BLaER1 treated with 17β-estradiol and CSF1 and Interleukin-3, amounts not matched to agents 10 nM and 100 nM (cell line): ENCODE measurements around the gene KAZN.

Source experiments
- H3K27ac ChIP-seq, 11 experiments: shearing (Covaris generic); formaldehyde crosslinking; 2 replicates each; pipeline ENCODE4 v1.8.1; 2022
- H3K27me3 ChIP-seq, 11 experiments: shearing (Covaris generic); formaldehyde crosslinking; 2 replicates each; pipeline ENCODE4 v1.8.1; 2022
- H3K36me3 ChIP-seq, 11 experiments: shearing (Covaris generic); formaldehyde crosslinking; 2 replicates each; pipeline ENCODE4 v1.8.1; 2022
- H3K4me1 ChIP-seq, 10 experiments: shearing (Covaris generic); formaldehyde crosslinking; 2 replicates each; pipeline ENCODE4 v1.8.1; 2022
- H3K4me2 ChIP-seq, 11 experiments: shearing (Covaris generic); formaldehyde crosslinking; 2 replicates each; pipeline ENCODE4 v1.8.1; 2022
- H3K4me3 ChIP-seq, 10 experiments: shearing (Covaris generic); formaldehyde crosslinking; 2 replicates each; pipeline ENCODE4 v1.8.1; 2022
- H3K9ac ChIP-seq, 11 experiments: shearing (Covaris generic); formaldehyde crosslinking; 2 replicates each; pipeline ENCODE4 v1.8.1; 2022
- H3K9me3 ChIP-seq, 11 experiments: shearing (Covaris generic); formaldehyde crosslinking; replicated peaks in 1 of 11; 2 replicates each; pipeline ENCODE4 v1.8.1; 2022
- H4K20me1 ChIP-seq, 11 experiments: shearing (Covaris generic); formaldehyde crosslinking; 2 replicates each; pipeline ENCODE4 v1.8.1; 2022
- Cebpa-rat ChIP-seq, 11 experiments: shearing (Covaris generic); IDR thresholded peaks; 2 replicates each; pipeline ENCODE4 v1.8.1; 2022

The KAZN gene

DNA sequence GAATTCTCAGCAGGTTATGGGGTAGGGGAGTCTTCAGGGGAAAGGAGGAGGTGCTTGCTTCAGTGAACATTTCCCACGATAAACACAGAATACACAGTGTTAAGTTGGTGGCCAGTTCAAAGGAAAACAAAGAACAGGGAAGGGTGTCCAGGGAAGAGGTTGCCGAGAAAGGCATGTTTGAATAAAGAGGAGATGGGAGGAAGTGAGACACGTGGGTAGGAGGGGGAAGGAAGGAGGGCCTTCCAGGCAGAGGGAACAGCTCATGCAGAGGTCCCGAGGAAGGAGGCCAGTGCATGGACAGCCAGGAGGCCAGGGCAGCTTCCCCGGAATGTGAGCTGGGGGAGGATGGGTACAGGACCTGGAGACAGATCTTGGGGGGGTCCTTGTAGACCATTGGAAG is 424.7 kb downstream of the KAZN start:
- Histone ChIP-seq H3K9ac (no peak overlapping the region), H3K27ac (no peak overlapping the region), H3K36me3 (no peaks in the 10 kb centered on the region), H4K20me1 (peaks cover 0 to 70% (median 7%) of the 10 kb centered on the region in 11 experiments; a peak in 12 of 22 replicates), H3K4me3 (no peak overlapping the region), H3K27me3 (no peaks in the 10 kb centered on the region), H3K4me1 (peaks cover 0 to 15% (median 9%) of the 10 kb centered on the region in 10 experiments; a peak in 11 of 20 replicates), H3K4me2 (peak overlapping the region in 4 of 11 experiments; percentile 3 to 61 (median 28); a peak in 6 of 22 replicates), H3K9me3 (no peaks in the 10 kb centered on the region)
- TF ChIP-seq Cebpa-rat (IDR thresholded peaks at IDR 0.05): no peak

DNA sequence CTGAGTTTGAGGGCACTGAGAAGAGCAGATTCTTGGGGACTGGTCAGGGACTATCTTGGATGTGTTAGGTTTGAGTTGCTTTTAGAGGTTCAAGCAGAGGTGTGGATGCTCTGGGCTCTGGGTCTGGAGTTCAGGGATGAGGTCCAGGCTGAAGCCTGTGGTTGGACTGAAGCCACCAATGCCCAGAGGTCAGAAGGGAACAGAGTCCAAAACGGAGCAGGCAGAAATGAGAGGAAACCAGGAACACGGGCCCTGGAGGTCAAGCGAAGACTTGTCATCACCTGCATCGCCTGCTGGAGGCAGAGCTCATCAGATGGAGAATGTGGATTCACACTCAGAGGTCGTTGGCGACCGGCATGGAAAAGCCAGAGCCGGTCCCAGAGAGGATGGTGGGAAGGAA is 425.5 kb downstream of the KAZN start:
- H3K9me3 ChIP-seq: no peaks in the 10 kb centered on the region
- no peak overlapping the region for H3K27ac ChIP-seq
- no peaks in the 10 kb centered on the region for H3K36me3 ChIP-seq
- H3K4me2 ChIP-seq: no peak overlapping the region
- H3K4me3 ChIP-seq: no peak overlapping the region
- peaks cover 0 to 74% (median 13%) of the 10 kb centered on the region in 11 experiments; a peak in 12 of 22 replicates for H4K20me1 ChIP-seq
- peaks cover 7 to 16% (median 12%) of the 10 kb centered on the region in 10 experiments; a peak in 13 of 20 replicates for H3K4me1 ChIP-seq
- H3K27me3 ChIP-seq: no peaks in the 10 kb centered on the region
- no peak overlapping the region for H3K9ac ChIP-seq
- TF ChIP-seq Cebpa-rat (IDR thresholded peaks at IDR 0.05): no peak

DNA sequence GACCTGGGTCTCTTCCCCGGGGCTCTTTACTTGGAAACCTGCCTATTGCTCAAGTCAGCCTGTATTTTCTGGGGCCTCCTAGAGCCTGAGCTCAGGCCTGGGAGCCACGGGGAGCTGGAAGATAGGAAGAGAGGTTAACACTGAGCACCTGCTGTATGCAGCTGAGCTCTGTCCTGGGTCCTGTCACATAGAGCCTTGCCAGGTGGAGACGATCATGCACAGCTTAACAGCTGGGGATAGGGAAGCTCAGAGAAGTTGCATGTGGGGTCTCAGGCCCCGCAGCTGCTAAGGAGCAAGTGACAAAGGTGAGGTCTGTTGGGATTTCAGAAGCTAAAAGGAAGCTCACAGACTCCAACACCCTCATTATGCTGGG is 427.6 kb downstream of the KAZN start:
- TF ChIP-seq Cebpa-rat (IDR thresholded peaks at IDR 0.05): no peak
- Histone ChIP-seq H3K9me3 (no peaks in the 10 kb centered on the region), H3K27me3 (no peaks in the 10 kb centered on the region), H3K27ac (no peak overlapping the region), H4K20me1 (peaks cover 0 to 78% (median 13%) of the 10 kb centered on the region in 11 experiments; a peak in 11 of 22 replicates), H3K4me3 (no peak overlapping the region), H3K4me1 (peaks cover 9 to 30% (median 21%) of the 10 kb centered on the region in 10 experiments; a peak in 18 of 20 replicates), H3K9ac (no peak overlapping the region), H3K4me2 (no peak overlapping the region; a peak in 1 of 22 replicates), H3K36me3 (no peaks in the 10 kb centered on the region)

DNA sequence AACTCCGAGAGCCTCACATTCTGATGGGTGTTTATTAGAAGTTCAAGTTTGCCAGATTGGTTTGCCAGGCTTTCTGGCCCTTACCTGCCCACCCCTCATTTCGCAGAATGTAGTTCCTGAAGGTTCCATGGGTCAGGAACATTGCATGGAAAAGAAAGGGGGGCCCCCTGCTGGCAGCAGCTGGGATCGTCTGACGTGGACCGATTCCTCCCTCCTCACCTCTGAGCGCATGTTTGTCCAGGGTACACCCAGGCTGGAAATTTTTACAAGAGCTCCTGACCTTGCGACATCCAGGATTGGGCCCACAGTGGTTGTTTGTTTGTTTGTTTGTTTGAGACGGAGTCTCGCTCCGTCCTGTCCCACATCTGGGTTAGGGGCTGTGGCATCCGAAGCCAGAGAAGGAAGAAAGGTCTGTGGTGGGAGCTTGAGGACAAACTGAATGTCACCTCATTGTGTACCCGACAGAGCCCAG is 429.1 kb downstream of the KAZN start:
- Histone ChIP-seq H4K20me1 (peaks cover 0 to 75% (median 13%) of the 10 kb centered on the region in 11 experiments; a peak in 11 of 22 replicates), H3K4me3 (no peak overlapping the region), H3K9me3 (peaks cover 0 to 1% (median 0%) of the 10 kb centered on the region in 11 experiments; a peak in 1 of 22 replicates), H3K27me3 (no peaks in the 10 kb centered on the region), H3K36me3 (no peaks in the 10 kb centered on the region), H3K4me2 (no peak overlapping the region), H3K27ac (no peak overlapping the region), H3K4me1 (peaks cover 9 to 28% (median 20%) of the 10 kb centered on the region in 10 experiments; a peak in 18 of 20 replicates), H3K9ac (no peak overlapping the region)
- no peak for TF ChIP-seq Cebpa-rat (IDR thresholded peaks at IDR 0.05)

DNA sequence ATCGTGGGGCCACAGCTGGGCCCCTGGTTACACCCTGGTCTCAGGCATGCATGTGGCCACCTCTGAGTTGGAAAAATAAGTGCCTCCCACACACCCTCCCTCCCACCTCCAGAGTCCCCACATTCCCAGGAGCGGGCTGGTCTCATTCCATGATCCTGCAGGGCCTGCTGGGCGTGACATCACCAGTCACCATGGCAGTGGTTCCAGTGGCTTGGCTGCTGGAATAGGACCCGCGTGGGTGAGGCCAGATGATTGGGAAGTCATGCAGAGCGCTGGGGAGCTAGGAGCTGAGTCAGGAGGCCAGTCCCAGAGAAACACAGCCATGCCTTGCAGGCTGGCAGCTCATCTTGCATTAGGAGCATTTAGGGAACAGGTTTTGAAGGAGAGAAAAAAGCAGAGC is 429.6 kb downstream of the KAZN start:
- Histone ChIP-seq H3K4me3 (no peak overlapping the region), H4K20me1 (peaks cover 0 to 71% (median 13%) of the 10 kb centered on the region in 11 experiments; a peak in 11 of 22 replicates)
- no peak for TF ChIP-seq Cebpa-rat (IDR thresholded peaks at IDR 0.05)

DNA sequence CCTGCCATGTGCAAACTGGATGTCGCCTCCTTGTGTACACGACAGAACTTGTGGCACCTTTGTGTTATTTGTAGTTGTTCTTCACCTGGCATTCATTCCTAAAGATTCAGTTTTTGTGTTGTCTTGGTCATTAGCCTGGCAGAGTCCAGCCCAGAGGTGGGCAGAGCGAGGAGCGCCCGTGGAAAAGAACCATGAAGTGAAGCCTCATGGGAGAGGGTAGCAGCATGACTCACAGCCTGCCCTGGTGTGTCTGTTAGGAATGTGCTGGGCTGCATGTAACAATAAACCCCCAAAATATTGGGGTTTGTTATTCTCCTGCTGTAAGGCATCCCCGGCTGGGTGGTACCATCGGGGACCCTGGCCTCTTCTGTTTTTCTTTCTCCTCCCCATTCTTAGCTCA is 430.1 kb downstream of the KAZN start:
- no peak for TF ChIP-seq Cebpa-rat (IDR thresholded peaks at IDR 0.05)
- H3K9ac ChIP-seq: no peak overlapping the region
- H3K27ac ChIP-seq: no peak overlapping the region
- H3K4me2 ChIP-seq: no peak overlapping the region
- H3K4me1 ChIP-seq: peaks cover 0 to 32% (median 20%) of the 10 kb centered on the region in 10 experiments; a peak in 17 of 20 replicates
- no peaks in the 10 kb centered on the region for H3K36me3 ChIP-seq
- peaks cover 0 to 10% (median 0%) of the 10 kb centered on the region in 11 experiments; a peak in 2 of 22 replicates for H3K9me3 ChIP-seq
- H4K20me1 ChIP-seq: peaks cover 0 to 75% (median 13%) of the 10 kb centered on the region in 11 experiments; a peak in 11 of 22 replicates
- no peaks in the 10 kb centered on the region for H3K27me3 ChIP-seq
- no peak overlapping the region for H3K4me3 ChIP-seq

More for the DNA sequence above, 429.6 kb downstream of the KAZN start:
- H3K36me3 ChIP-seq: no peaks in the 10 kb centered on the region
- H3K9me3 ChIP-seq: peaks cover 0 to 7% (median 0%) of the 10 kb centered on the region in 11 experiments; a peak in 2 of 22 replicates
- peaks cover 4 to 27% (median 18%) of the 10 kb centered on the region in 10 experiments; a peak in 18 of 20 replicates for H3K4me1 ChIP-seq
- H3K27ac ChIP-seq: no peak overlapping the region
- H3K9ac ChIP-seq: no peak overlapping the region
- H3K27me3 ChIP-seq: no peaks in the 10 kb centered on the region
- H3K4me2 ChIP-seq: no peak overlapping the region

DNA sequence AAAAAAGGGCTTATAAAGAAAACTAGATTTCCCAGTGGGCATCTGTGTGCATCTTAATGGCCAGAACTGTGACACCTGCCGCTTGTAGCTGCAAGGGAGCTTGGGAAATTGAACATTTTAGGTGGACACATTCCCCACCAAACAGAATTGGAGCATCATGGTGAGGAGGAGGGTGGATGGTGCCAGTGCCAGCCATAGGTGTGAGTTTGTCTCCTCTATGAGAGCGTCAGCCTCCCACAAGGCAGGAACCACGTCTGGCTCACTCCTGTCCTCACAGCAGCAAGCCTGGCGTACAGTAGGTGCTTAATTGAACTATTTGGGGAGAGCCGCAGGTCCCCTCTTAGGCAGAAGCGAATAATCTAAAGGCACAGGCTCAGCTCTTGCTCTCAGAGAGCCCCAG is 430.6 kb downstream of the KAZN start:
- no peak overlapping the region for H3K27ac ChIP-seq
- H3K4me2 ChIP-seq: peak overlapping the region in 7 of 11 experiments; percentile 15 to 64 (median 55); a peak in 11 of 22 replicates
- H3K9me3 ChIP-seq: peaks cover 0 to 10% (median 0%) of the 10 kb centered on the region in 11 experiments; a peak in 2 of 22 replicates
- no peaks in the 10 kb centered on the region for H3K36me3 ChIP-seq
- no peaks in the 10 kb centered on the region for H3K27me3 ChIP-seq
- H3K4me3 ChIP-seq: no peak overlapping the region
- H4K20me1 ChIP-seq: peaks cover 0 to 74% (median 13%) of the 10 kb centered on the region in 11 experiments; a peak in 11 of 22 replicates
- H3K4me1 ChIP-seq: peaks cover 0 to 36% (median 24%) of the 10 kb centered on the region in 10 experiments; a peak in 15 of 20 replicates
- TF ChIP-seq Cebpa-rat (IDR thresholded peaks at IDR 0.05): no peak
- no peak overlapping the region for H3K9ac ChIP-seq

DNA sequence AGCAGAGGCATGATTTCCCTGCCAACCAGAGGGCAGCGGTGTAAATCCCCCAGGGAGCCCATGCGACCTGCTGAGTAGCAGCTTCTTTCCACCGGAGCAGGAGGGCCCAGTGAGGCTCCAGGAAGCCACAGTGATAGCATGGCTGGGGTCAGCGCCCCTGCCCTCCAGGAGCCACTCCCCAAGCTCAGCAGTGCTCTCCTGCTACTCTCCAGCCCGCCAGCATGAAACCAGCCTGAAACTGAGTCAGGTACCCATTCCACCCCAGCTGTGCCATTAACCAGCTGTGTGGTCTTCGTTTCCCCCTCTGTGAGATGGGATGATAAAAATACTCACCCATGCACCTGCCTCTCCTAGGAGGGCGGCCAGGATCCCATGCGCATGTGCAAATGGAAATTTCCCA is 431.3 kb downstream of the KAZN start:
- H3K4me2 ChIP-seq: peak overlapping the region in 8 of 11 experiments; percentile 15 to 64 (median 54); a peak in 15 of 22 replicates
- H3K36me3 ChIP-seq: peaks cover 0 to 2% (median 0%) of the 10 kb centered on the region in 11 experiments; a peak in 1 of 22 replicates
- no peak overlapping the region for H3K4me3 ChIP-seq
- no peak for TF ChIP-seq Cebpa-rat (IDR thresholded peaks at IDR 0.05)
- H4K20me1 ChIP-seq: peaks cover 0 to 73% (median 15%) of the 10 kb centered on the region in 11 experiments; a peak in 11 of 22 replicates
- no peak overlapping the region for H3K27ac ChIP-seq
- peaks cover 0 to 38% (median 27%) of the 10 kb centered on the region in 10 experiments; a peak in 15 of 20 replicates for H3K4me1 ChIP-seq
- no peaks in the 10 kb centered on the region for H3K27me3 ChIP-seq
- peaks cover 0 to 10% (median 0%) of the 10 kb centered on the region in 11 experiments; a peak in 2 of 22 replicates for H3K9me3 ChIP-seq
- H3K9ac ChIP-seq: no peak overlapping the region

DNA sequence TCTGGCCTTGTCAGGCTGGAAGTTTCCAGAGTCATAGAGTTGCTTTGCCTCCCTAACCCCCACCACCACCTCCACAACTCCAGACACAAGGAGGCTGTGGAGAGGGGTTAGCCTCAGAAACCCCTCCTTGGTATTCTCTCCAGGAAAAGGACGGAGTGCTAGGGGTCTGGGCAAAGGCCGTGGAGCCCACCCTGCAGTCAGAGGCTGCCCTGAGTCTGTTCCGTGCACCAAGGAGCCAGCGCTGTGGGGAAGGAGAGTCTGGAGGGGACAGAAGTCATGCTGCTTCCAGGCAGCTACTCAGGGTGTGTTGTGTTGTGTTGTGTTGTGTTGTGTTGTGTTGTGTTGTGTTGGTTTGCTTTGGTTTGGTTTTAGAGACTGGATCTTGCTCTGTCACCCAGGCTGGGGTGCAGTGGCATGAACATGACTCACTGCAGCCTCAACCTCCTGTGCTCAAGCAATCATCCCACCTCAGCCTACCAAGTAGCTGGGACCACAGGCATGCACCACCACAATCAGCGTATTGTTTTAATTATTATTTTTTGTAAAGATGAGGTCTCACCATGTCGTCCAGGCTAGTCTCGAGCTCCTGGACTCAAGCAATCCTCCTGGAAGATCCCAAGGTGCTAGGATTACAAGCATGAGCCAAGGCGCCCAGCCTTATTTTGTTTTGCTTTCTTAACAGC is 432.9 kb downstream of the KAZN start:
- Histone ChIP-seq H3K4me1 (peaks cover 0 to 38% (median 27%) of the 10 kb centered on the region in 10 experiments; a peak in 15 of 20 replicates), H3K27ac (no peak overlapping the region), H3K9me3 (peaks cover 0 to 10% (median 0%) of the 10 kb centered on the region in 11 experiments; a peak in 2 of 22 replicates), H3K4me3 (no peak overlapping the region), H3K4me2 (no peak overlapping the region), H3K27me3 (no peaks in the 10 kb centered on the region), H3K36me3 (peaks cover 0 to 9% (median 0%) of the 10 kb centered on the region in 11 experiments; a peak in 3 of 22 replicates), H3K9ac (no peak overlapping the region), H4K20me1 (peaks cover 0 to 69% (median 15%) of the 10 kb centered on the region in 11 experiments; a peak in 8 of 22 replicates)
- TF ChIP-seq Cebpa-rat (IDR thresholded peaks at IDR 0.05): no peak
